HG03460 (cell line): Measurements from ENCODE around the gene MAPRE2.

Source experiments
- ATAC-seq: cut with Tn5 transposase; IDR thresholded peaks from one replicate; pipeline ENCODE4 v1.9.1; 2021; ENCODE audit not compliant: unreplicated experiment

The MAPRE2 gene

DNA sequence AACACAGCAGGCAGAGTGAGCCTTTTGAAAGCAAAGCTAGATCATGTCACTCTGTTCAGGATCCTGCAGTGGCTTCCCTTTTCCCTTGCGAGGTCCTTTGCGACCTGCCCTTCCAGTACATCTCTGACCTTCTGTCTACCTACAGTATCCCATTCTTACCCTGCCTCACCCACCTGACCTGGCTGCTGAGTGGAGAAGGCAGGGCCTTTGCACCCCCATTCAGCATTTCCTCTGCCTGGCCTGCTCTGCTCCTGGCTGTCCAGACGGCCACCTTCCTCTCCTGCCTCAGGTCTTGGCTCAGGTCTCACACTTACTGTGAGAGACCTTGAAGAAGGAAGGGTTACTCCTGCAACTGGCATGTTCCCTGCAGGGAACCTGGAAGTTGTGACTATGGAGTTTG is 77.4 kb downstream of the MAPRE2 start:
- no peak for ATAC-seq

DNA sequence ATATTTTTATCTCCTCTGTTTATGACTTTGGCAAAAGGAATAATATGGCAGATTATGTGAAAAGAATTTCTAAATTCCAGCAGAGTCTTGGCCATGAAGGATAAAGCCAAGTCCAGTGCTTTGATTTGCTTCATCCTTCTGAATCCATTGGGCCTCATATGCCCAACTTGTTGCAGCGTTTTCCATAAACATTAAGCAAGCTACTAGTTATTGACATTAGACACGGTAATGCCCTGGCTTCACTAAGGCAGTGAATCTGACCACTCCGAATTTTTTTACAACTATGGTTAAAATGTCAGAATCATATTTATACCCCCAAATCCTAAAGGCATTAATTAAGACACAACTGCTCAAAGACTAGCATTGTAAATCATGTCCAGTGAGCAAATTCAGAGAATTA is 79.8 kb downstream of the MAPRE2 start:
- ATAC-seq = no peak

DNA sequence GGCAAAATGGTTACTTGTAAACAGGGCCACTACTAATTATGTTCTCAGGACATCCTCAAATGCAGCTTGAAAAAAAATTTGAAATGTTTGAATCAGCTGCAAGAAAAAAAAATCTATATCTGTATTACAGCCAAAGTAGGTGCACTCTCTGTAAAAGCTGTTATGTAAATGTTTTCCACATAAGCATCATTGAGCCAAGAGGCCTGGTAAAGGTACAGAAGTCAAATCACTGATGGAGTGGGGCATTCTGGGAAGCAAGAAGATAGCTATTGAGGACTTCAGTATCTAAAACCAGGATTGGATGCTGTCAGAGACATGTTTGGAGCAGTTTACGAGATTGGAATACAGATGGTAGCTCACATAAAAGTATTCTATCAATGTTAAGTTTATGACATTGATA is 80.3 kb downstream of the MAPRE2 start:
- ATAC-seq = no peak

- ATAC-seq = peak; percentile 81
Observed at GRCh38 chr18:35122586-35123224, 81.5 kb downstream of the MAPRE2 start.

DNA sequence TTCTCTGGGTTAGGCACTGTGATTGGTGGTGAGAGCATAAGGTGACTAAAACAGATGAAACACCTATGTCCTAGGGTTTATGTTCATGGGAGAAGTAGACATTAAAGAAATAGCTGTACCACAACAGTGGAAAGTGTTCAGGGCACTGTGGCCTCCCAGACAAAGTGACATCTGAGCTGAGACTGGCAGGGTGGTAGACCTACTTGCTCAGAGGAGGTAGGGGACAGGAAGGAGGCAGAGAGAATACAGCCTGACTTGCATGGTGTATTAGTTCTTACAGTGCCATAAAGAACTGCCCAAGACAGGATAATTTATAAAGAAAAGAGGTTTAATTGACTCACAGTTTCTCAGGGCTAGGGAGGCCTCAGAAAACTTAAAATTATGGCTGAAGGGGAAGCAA is 82.6 kb downstream of the MAPRE2 start:
- ATAC-seq = no peak

DNA sequence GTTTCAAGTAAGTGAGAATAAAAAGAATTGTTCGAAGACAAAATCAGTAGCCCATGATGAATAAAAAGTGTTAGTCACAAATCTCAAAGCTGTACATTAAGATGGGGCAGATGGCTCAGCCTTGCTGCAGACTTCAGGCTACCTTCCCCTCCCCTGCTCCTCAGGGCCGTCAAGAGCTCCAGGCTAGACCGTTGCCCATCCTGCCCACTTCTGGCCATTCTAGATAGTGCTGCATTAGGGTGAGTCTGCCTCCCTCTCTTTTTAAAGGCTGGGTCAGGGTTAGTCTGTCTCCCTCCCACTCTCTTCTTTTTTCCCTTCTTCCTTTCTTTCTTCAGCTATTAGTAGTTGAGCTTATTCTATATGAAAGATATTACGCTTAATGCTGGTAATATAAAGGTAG is 86.0 kb downstream of the MAPRE2 start:
- ATAC-seq = no peak

- no peak for ATAC-seq
Observed at GRCh38 chr18:35128675-35129074, 87.5 kb downstream of the MAPRE2 start.

- ATAC-seq = no peak
Observed at GRCh38 chr18:35130236-35130635, 89.0 kb downstream of the MAPRE2 start.

- no peak for ATAC-seq
Observed at GRCh38 chr18:35131387-35132020, 90.3 kb downstream of the MAPRE2 start.

DNA sequence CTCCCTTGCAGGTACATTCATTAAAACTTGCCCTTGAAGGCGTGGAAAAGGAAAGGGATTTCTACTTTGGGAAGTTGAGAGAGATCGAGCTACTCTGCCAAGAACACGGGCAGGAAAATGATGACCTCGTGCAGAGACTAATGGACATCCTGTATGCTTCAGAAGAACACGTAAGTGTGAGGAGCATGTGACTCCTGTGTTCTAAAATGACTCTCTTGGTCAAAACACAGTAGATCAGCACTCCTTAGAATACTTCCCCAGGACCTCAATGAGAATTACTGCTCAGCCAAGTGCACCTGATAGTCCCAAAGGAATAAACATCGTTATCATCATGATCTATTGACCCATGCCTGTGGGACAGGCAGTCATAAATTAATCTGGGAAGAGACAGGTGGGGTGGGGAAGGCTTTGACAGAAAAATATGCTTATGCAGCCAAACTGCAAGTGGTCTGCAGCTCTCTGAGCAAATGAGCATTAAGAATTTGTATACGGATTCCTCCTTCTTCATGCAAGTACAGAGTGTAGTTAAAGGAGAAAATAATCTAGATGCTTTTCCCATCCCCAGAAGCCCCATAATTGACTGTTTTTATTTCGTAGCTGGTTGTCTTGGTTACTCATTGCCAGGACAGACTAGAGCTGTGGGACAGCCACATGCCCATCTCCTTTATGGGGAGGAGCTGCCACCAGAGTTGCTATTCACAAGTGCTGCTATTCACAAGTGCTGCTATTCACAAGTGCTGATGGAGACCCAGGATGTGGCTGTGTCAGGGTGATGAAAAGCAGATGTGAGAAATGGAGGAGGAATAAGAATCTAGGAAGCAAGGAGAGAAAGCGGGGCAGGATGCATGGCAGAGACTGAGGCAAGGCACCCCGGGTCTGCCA is 91.0 kb downstream of the MAPRE2 start:
- no peak for ATAC-seq

DNA sequence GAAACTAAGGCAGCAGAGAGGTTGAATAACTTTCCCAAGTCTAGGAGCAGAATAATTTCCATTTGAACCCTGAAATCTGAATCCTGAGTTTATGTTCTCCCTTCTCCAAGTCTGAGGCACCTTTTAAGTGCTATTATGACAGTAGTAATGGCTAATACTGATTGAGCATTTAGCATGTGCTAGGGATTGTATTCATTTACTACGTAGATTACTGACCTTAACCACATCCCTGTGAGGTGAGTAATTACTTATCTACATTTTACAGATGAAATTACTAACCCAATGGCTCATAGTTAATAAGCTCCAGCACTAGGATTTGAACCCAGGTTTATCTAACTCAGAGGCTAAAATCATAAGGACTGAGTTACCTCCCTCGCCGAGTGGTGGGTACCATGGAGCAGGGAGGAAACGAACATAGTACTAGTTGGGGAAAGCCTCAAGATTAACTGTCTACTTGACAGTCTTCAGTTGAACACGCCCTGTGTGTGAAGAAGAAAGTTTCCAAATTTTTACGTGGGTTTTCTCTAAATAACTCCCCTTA is 93.0 kb downstream of the MAPRE2 start:
- no peak for ATAC-seq

GRCh38 chr18:35134791-35135531 is 93.7 kb downstream of the MAPRE2 start:
- no peak for ATAC-seq

DNA sequence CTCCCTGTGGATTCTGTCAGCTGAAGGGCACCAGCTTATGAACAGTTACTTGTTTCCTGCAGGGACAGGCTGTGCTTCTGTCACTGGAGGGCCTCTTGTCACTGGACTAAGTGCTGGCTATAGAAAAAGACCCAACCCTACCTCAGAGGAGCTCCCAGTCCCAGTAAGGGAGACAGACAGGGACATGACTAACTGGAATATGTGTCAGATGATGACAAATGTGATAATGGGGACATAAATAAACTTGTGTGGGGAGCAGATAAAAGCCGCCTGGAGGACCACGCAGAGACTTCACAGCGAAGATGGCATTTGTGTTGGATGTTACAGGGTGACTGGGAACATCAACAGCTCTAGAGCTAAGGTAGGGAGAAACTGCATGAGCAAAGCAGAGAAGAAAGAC is 95.0 kb downstream of the MAPRE2 start:
- ATAC-seq = no peak

DNA sequence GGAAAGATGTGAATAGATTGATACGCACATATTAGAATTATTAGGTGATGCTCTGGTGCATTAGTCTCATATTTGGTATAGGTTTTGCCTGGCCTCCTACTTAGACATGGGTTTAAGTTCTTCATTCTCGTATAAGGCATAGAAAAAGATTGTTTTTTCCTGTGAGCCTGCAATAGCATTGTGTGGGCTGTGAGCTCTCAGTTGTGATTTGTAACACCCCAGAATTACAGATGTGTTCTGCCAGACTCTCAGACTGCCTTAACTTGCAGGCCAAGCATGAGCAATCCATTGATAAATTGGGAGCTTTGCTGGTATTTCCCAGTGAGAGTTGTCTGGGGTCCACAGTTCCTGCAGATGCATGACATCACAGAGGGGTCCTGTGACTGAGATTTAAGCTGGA is 95.7 kb downstream of the MAPRE2 start:
- ATAC-seq = no peak

GRCh38 chr18:35137632-35138031 is 96.4 kb downstream of the MAPRE2 start:
- ATAC-seq = no peak

DNA sequence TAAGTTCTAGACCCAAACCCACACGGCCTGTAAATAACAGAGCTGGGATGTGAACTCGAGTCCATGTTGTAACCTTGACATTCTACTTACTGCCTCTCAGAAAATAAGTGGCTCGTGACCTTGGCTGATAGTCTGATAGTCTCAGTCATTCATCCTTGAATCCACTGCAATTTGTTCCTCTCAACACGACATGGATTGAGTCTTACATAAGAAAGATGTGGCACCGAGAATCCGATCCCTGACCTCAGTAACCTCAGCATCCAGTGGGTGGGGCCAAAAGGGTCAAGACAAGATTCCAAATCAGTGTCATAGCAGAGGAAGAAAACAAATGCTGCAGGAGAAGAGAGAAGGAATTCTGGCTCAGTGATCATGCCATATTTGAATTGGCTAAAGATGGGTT is 97.6 kb downstream of the MAPRE2 start:
- ATAC-seq = no peak

DNA sequence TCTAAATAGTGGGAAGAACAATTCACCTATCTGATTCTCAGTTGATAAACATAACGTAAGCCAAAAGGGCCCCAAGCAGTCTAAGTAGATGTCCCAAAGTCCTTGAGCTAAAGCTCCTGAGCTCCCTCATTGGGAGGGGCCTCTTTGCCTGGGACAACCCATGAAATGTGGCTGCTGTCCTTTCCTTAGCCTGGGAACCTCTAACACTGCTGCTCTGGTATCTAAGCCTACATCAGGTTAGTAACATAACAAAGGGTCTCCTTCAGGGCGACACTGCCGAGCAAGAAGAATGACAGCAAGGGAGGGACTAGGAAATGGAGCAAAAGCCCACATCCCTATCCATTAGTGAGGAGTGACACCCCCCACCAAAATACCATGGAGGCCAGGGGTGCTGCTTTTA is 98.3 kb downstream of the MAPRE2 start:
- ATAC-seq = no peak

DNA sequence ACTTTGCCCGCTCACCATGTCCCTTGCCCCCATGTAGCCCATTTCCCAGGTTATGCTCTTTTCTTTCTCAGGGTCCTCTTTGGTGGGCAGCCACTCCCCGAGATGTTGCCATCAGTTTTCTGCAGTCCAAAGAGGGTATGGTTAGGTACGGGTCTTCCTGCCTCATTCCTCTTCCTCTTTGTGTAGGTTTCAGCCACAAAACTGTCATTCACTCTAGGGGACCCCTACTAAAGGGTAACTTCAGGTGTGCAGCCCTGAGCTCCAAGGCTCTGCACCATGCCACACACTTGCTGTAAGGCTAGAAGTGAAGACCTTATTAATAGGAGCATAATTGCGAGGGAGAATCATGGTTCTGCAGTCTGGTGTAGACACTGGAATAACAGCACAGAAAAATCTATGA is 99.9 kb downstream of the MAPRE2 start:
- ATAC-seq = no peak

DNA sequence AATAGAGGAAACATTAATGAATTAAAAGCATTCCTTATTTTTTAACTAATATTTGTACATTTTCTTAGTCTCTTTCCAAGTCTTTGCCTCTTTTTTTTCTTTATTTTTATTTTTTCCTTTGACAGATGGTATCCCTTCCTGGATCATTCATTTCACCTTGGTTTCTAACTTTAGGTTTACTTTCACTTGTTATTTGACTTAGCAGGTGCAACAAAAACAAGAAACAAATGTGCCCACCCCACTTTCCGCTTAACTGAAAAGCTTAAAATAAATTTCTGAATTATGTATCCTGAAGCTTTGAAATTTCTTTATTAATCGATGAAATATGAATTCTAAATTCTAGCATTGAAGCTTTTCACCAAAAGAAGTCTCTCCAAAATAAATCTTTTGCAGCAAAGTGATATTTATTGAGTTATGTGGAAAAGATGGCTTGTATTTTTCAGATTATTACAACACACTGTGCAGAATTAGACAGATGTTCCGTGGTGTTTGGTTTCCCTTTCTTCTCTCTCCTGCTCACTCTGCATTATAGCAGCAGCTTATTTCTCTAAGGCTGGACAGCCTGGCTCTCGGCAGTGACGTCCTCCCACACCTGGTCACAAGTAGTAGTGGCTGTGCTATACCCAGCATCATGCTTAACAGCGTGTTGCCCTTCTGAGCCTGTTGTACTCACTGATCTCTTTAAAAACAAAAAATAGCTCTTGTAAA is 100.5 kb downstream of the MAPRE2 start:
- no peak for ATAC-seq

GRCh38 chr18:35142275-35142615 is 101.0 kb downstream of the MAPRE2 start:
- ATAC-seq = no peak
